B cell (primary cell): Measurements from ENCODE around the gene CRTC1. TPM values are rescaled to one million over a fixed set of nuclear protein-coding genes. Genes with fewer than 3 reads are reported as not detected.
A peak's percentile ranks its signal among the peaks of the same experiment; 100 is the strongest.

Source experiments
- ATAC-seq: fragments of 200-7000 bp; cut with Tn5 transposase; one replicate; pipeline ENCODE4 v1.10.0; 2021; ENCODE audit warnings: low read depth, mild to moderate bottlenecking, moderate number of reproducible peaks, moderate library complexity
- CTCF ChIA-PET: fragments of 350-600 bp; sonication (Branson Sonifier 250); formaldehyde crosslinking; loops from one replicate; lab custom pipeline; 2021; ENCODE audit warnings: antibody characterized with exemption, inconsistent platforms; lab: Charles Lee
- POLR2A ChIA-PET: fragments of 350-600 bp; sonication (Branson Sonifier 250); formaldehyde crosslinking; loops from one replicate; lab custom pipeline; 2021; ENCODE audit warnings: antibody characterized with exemption; lab: Charles Lee
- DNase-seq: peaks from one replicate; pipeline ENCODE4 v3.0.0; 2013
- H2AFZ ChIP-seq: 2 replicates; pipeline ENCODE4 v1.6.1; 2012; ENCODE audit warnings: mild to moderate bottlenecking, low read depth, low read length; ENCODE audit not compliant: insufficient read depth, poor library complexity, severe bottlenecking
- H3K27ac ChIP-seq, 2 donors: 1 replicate in 1 of 2; 2 replicates in 1 of 2; pipeline ENCODE4 v1.5.1; 2012 to 2013; ENCODE audit warnings: low read length in 2 of 2, mild to moderate bottlenecking in 2 of 2, moderate library complexity in 1 of 2
- H3K27me3 ChIP-seq, 4 experiments: fragments of 200-600 bp in 1 of 4; sonication (generic) in 1 of 4; replicated peaks in 1 of 4; 1 replicate in 2 of 4; 2 replicates in 2 of 4; pipeline versions ENCODE4 v1.6.1 to v1.7.0; 2013 to 2016; ENCODE audit warnings: low read length in 3 of 4, mild to moderate bottlenecking in 2 of 4, mixed read lengths in 1 of 4, moderate library complexity in 1 of 4; ENCODE audit not compliant: insufficient read depth in 4 of 4, control insufficient read depth in 3 of 4; ENCODE audit errors: control extremely low read depth in 1 of 4
- H3K36me3 ChIP-seq, 2 experiments: replicated peaks in 1 of 2; 1 replicate in 1 of 2; 2 replicates in 1 of 2; pipeline versions ENCODE4 v1.6.1 to v1.7.1; 2013; ENCODE audit warnings: low read length in 1 of 2; ENCODE audit not compliant: insufficient read depth in 2 of 2, control insufficient read depth in 1 of 2; ENCODE audit errors: control extremely low read depth in 1 of 2, extremely low read depth in 1 of 2
- H3K4me1 ChIP-seq, 2 donors: fragments of 200-600 bp in 1 of 2; sonication (generic) in 1 of 2; 1 replicate in 1 of 2; 2 replicates in 1 of 2; pipeline versions ENCODE4 v1.5.1 to v1.6.1; 2013 to 2017; ENCODE audit warnings: low read length in 2 of 2; ENCODE audit not compliant: control insufficient read depth in 2 of 2, insufficient read depth in 2 of 2
- H3K4me2 ChIP-seq: replicated peaks from 2 replicates; pipeline ENCODE3; 2012; ENCODE audit warnings: mild to moderate bottlenecking, low read depth, low read length; ENCODE audit not compliant: poor library complexity, severe bottlenecking
- H3K4me3 ChIP-seq, 5 experiments: fragments of 200-600 bp in 1 of 5; sonication (generic) in 1 of 5; 1 replicate in 3 of 5; 2 replicates in 2 of 5; pipeline versions ENCODE4 v1.5.1 to v1.7.0; 2011 to 2016; ENCODE audit warnings: low read length in 4 of 5, mild to moderate bottlenecking in 4 of 5, low read depth in 2 of 5, control low read depth in 1 of 5, moderate library complexity in 1 of 5; ENCODE audit not compliant: insufficient read depth in 1 of 5; ENCODE audit errors: control extremely low read depth in 1 of 5, extremely low read depth in 1 of 5
- H3K79me2 ChIP-seq: fragments of 200-600 bp; sonication (generic); one replicate; pipeline ENCODE4 v1.6.0; 2016; ENCODE audit warnings: low read length; ENCODE audit not compliant: control insufficient read depth, insufficient read depth
- H3K9ac ChIP-seq: fragments of 200-600 bp; sonication (generic); 2 replicates; pipeline ENCODE4 v1.6.1; 2017; ENCODE audit warnings: mild to moderate bottlenecking, low read length, moderate library complexity
- H3K9me3 ChIP-seq, 3 donors: one replicate each; pipeline versions ENCODE4 v1.6.1 to v1.7.1; 2013; ENCODE audit warnings: low read length in 2 of 3; ENCODE audit not compliant: control insufficient read depth in 2 of 3, insufficient read depth in 1 of 3; ENCODE audit errors: control extremely low read depth in 1 of 3
- H4K20me1 ChIP-seq: 2 replicates; pipeline ENCODE4 v1.6.0; 2012; ENCODE audit warnings: mild to moderate bottlenecking, low read length; ENCODE audit not compliant: insufficient read depth, control insufficient read depth, poor library complexity, severe bottlenecking
- H3K27ac Mint-ChIP-seq: one replicate; pipeline ENCODE4 v1.8.0; 2021; ENCODE audit warnings: mixed read lengths
- H3K27me3 Mint-ChIP-seq: one replicate; pipeline ENCODE4 v1.8.0; 2021; ENCODE audit warnings: mixed read lengths
- H3K4me1 Mint-ChIP-seq: one replicate; pipeline ENCODE4 v1.8.0; 2021; ENCODE audit warnings: mixed read lengths
- H3K4me3 Mint-ChIP-seq: one replicate; pipeline ENCODE4 v1.8.0; 2021; ENCODE audit warnings: mixed read lengths
- H3K9me3 Mint-ChIP-seq: one replicate; pipeline ENCODE4 v1.8.0; 2022; ENCODE audit warnings: mixed read lengths; ENCODE audit not compliant: insufficient read depth
- CTCF ChIP-seq: fragments of 200-600 bp; IDR thresholded peaks from one replicate; pipeline ENCODE4 v1.8.0; 2022; ENCODE audit warnings: antibody characterized with exemption, mild to moderate bottlenecking
- EZH2 ChIP-seq: IDR thresholded peaks from 2 replicates; pipeline ENCODE4 v1.6.1; 2012; ENCODE audit warnings: borderline replicate concordance, low read depth, mild to moderate bottlenecking, moderate library complexity, low read length; ENCODE audit not compliant: insufficient read depth, poor library complexity, severe bottlenecking
- WGBS: methylation state at CpG from one replicate; pipeline ENCODE4 v1.1.5; 2013; ENCODE audit warnings: missing lambda C conversion rate; ENCODE audit not compliant: insufficient coverage; 5-methylcytosine and 5-hydroxymethylcytosine counted together
- intact Hi-C: fragments of 100-400 bp; cut with micrococcal nuclease; formaldehyde crosslinking; loops from one replicate; pipeline ENCODE4 v1.10.0; 2022
- polyA minus RNA-seq: library from RNA; depleted of rRNA, polyadenylated mRNA; stranded (reverse); fragments of >200 nt; gene quantifications from 2 replicates; pipeline ENCODE4 v1.2.3, GENCODE V29; 2012
- polyA plus RNA-seq: library from polyadenylated mRNA; depleted of rRNA; stranded (reverse); fragments of >200 nt; gene quantifications from 2 replicates; pipeline ENCODE4 v1.2.3, GENCODE V29; 2012
- total RNA-seq, 2 donors: library from RNA; stranded (reverse); fragments of 120-200 nt in 1 of 2; gene quantifications; 1 replicate in 1 of 2; 2 replicates in 1 of 2; pipeline versions ENCODE4 v1.2.3 to v1.2.4, GENCODE V29; 2013 to 2022

Gene CRTC1
- 30.1 and 31.9 TPM in 2 replicates for total RNA-seq
- total RNA-seq (2013), result 4.7 TPM
- 14.3 and 15.9 TPM in 2 replicates for polyA plus RNA-seq
- 12.3 and 27.3 TPM in 2 replicates for polyA minus RNA-seq

DNA sequence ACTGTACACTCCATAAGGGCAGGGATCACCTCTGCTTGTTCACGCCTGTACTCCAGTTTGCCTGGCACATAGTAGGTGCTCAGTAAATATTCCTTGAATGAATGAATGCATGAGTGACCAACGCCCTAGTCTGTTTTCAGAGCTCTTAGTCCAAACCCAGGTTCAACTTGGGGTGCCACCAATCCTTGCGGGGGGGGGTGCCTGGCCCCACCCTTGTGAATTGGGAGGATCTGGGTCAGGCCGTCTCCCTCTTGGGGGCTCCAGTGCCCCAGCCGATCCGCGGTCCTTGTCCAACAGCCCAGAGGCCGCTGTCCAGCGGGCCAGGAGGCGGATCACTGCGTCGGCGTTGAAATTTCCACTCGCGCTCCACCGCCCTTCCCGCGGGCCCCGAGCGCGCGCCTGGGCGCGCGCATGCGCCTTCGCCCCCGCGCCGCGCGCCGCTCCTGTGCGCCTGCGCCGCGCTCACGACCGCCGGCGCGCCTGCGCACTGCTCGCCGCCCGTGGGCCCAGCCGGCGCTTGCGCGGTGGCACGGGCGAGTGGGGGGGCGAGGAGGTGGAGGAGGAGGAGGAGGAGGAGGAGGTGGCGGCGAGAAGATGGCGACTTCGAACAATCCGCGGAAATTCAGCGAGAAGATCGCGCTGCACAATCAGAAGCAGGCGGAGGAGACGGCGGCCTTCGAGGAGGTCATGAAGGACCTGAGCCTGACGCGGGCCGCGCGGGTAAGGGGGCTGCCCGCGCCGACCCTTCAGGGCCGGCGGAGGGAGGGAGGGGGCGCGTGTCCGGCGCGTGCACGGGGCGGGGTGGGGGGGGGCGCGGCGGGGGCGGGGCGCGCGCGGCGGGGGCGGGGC is at the start of gene CRTC1:
TSS of gene CRTC1 (plus strand) at position 572 of the 849 bp plus-strand sequence. CDS start at position 595, 23 bp downstream.
- Mint-ChIP-seq H3K27me3 (no peaks in the 10 kb centered on the region), H3K4me3 (peak within 1 kb of the TSS; percentile 90), H3K4me1 (peaks cover 30% of the 10 kb centered on the region), H3K9me3 (no peaks in the 10 kb centered on the region), H3K27ac (peak within 1 kb of the TSS; percentile 93)
- ChIA-PET POLR2A (interaction anchor here (0.5 to 1.5 kb wide), 3 partner anchors 17 to 392 kb away, joined by 3 to 7 read pairs (median 5); partner anchors contain the start of gene UPF1), CTCF (no interaction called here)
- Histone ChIP-seq H3K9ac (peak within 1 kb of the TSS; percentile 67), H3K36me3 (no peaks in the 10 kb centered on the region), H3K4me1 (peaks cover 12 to 20% of the 10 kb centered on the region in 2 donors), H4K20me1 (peaks cover 40% of the 10 kb centered on the region), H3K27ac (peak within 1 kb of the TSS; percentile 46 to 67), H3K79me2 (peaks cover 45% of the 10 kb centered on the region), H3K4me3 (peak within 1 kb of the TSS; percentile 49 to 81 (median 73)), H3K27me3 (no peaks in the 10 kb centered on the region), H3K4me2 (peak within 1 kb of the TSS; percentile 72), H3K9me3 (no peaks in the 10 kb centered on the region), H2AFZ (peak within 1 kb of the TSS; percentile 84)
- WGBS, result 1% methylated on average over 71 of the region's 93 CpGs
- ATAC-seq (peak; percentile 87), DNase-seq (peak; percentile 97)
- intact Hi-C loops, result loop anchor here (1.0 kb wide), 1 partner anchor 47 kb away; no protein-coding TSS in a partner anchor
- TF ChIP-seq CTCF (no peak), EZH2 (no peak)
